Endothelial cell of umbilical vein (primary cell): Measurements from ENCODE around the gene ANKH. TPM values are rescaled to one million over a fixed set of nuclear protein-coding genes. Genes with fewer than 3 reads are reported as not detected.

Source experiments
- BruUV-seq: library from RNA; stranded (reverse); fragments of 400-500 nt; replicated peaks from 2 replicates; lab custom pipeline; 2021; lab: Mats Ljungman, UMichigan
- CTCF ChIA-PET: fragments of 300-600, 350-600 bp; sonication (Branson Sonifier 250); formaldehyde crosslinking; loops from one replicate; lab custom pipeline; 2021; ENCODE audit warnings: antibody characterized with exemption, inconsistent platforms; lab: Charles Lee
- POLR2A ChIA-PET: fragments of 300-600, 350-600 bp; sonication (Branson Sonifier 250); formaldehyde crosslinking; loops from one replicate; lab custom pipeline; 2021; ENCODE audit warnings: antibody characterized with exemption, inconsistent platforms; lab: Charles Lee
- DNase-seq: peaks from one replicate; pipeline ENCODE4 v3.0.0-alpha.2; 2011; ENCODE audit warnings: low read depth, low spot score
- FAIRE-seq: peaks from 2 replicates; lab custom pipeline; 2011; peaks lifted over from hg19 to GRCh38; lab: Jason Lieb, UNC
- H2AFZ ChIP-seq: 2 replicates; pipeline ENCODE4 v1.6.0; 2012; ENCODE audit warnings: low read depth, low read length, control low read depth, inconsistent platforms
- H3K27ac ChIP-seq: 2 replicates; pipeline ENCODE4 v1.5.1; 2011; ENCODE audit warnings: low read depth, mild to moderate bottlenecking, control low read depth, low read length, moderate library complexity; ENCODE audit not compliant: insufficient read depth
- H3K27me3 ChIP-seq, 2 experiments: 2 replicates each; pipeline versions ENCODE4 v1.6.0 to v1.6.1; 2011; ENCODE audit warnings: low read length in 2 of 2, mixed read lengths in 1 of 2; ENCODE audit not compliant: control insufficient read depth in 2 of 2, insufficient read depth in 2 of 2
- H3K36me3 ChIP-seq, 2 experiments: 2 replicates in 1 of 2; 3 replicates in 1 of 2; pipeline ENCODE4 v1.5.1; 2011; ENCODE audit warnings: low read length in 2 of 2, mild to moderate bottlenecking in 1 of 2, moderate library complexity in 1 of 2; ENCODE audit not compliant: control insufficient read depth in 2 of 2, insufficient read depth in 2 of 2; ENCODE audit errors: extremely low read depth in 1 of 2
- H3K4me1 ChIP-seq: 3 replicates; pipeline ENCODE4 v1.5.1; 2011; ENCODE audit warnings: mild to moderate bottlenecking, low read length; ENCODE audit not compliant: control insufficient read depth, insufficient read depth; ENCODE audit errors: extremely low read depth
- H3K4me2 ChIP-seq: 2 replicates; pipeline ENCODE4 v1.6.1; 2011; ENCODE audit warnings: low read length, control low read depth, mixed read lengths; ENCODE audit not compliant: insufficient read depth
- H3K4me3 ChIP-seq, 3 experiments: fragments of 200-600 bp in 1 of 3; sonication (generic), shearing (Covaris generic) in 1 of 3; replicated peaks in 1 of 3; 2 replicates each; pipeline ENCODE4 v1.5.1; 2011 to 2016; ENCODE audit warnings: control low read depth in 3 of 3, low read length in 3 of 3, mild to moderate bottlenecking in 2 of 3, inconsistent platforms in 1 of 3, low read depth in 1 of 3, moderate library complexity in 1 of 3; ENCODE audit not compliant: insufficient read depth in 1 of 3
- H3K79me2 ChIP-seq: 2 replicates; pipeline ENCODE4 v1.6.0; 2012; ENCODE audit warnings: low read length, inconsistent platforms; ENCODE audit not compliant: control insufficient read depth, insufficient read depth
- H3K9ac ChIP-seq: replicated peaks from 2 replicates; pipeline ENCODE3; 2011; ENCODE audit warnings: low read length, control low read depth; ENCODE audit not compliant: insufficient read depth; ENCODE audit errors: extremely low read depth
- H3K9me1 ChIP-seq: replicated peaks from 3 replicates; pipeline ENCODE4 v1.6.0; 2011; ENCODE audit warnings: mild to moderate bottlenecking, low read length; ENCODE audit not compliant: control insufficient read depth, insufficient read depth; ENCODE audit errors: extremely low read depth
- H3K9me3 ChIP-seq: replicated peaks from 2 replicates; pipeline ENCODE4 v1.5.1; 2012; ENCODE audit warnings: low read length, inconsistent platforms; ENCODE audit not compliant: control insufficient read depth, insufficient read depth
- H4K20me1 ChIP-seq: replicated peaks from 2 replicates; pipeline ENCODE3; 2011; ENCODE audit warnings: mild to moderate bottlenecking, low read length; ENCODE audit not compliant: control insufficient read depth, insufficient read depth; ENCODE audit errors: extremely low read depth
- EZH2 ChIP-seq: IDR thresholded peaks from 2 replicates; pipeline ENCODE4 v1.6.1; 2012; ENCODE audit warnings: borderline replicate concordance, low read depth, mild to moderate bottlenecking, moderate library complexity, low read length, inconsistent platforms; ENCODE audit not compliant: severe bottlenecking
- FOS ChIP-seq: IDR thresholded peaks from 2 replicates; pipeline ENCODE4 v1.6.1; 2011; ENCODE audit warnings: mild to moderate bottlenecking, low read length, moderate library complexity, borderline replicate concordance; ENCODE audit not compliant: insufficient read depth
- GATA2 ChIP-seq: IDR thresholded peaks from 2 replicates; pipeline ENCODE4 v1.7.0; 2011; ENCODE audit warnings: low read depth, mild to moderate bottlenecking, moderate library complexity, mixed read lengths, low read length; ENCODE audit not compliant: insufficient read length, insufficient read depth
- JUN ChIP-seq: IDR thresholded peaks from 2 replicates; pipeline ENCODE4 v1.6.1; 2011; ENCODE audit warnings: borderline replicate concordance, low read depth; ENCODE audit not compliant: insufficient read length, insufficient read depth
- MYC ChIP-seq: IDR thresholded peaks from one replicate; pipeline ENCODE4 v1.6.1; 2011; ENCODE audit warnings: mild to moderate bottlenecking, low read depth, low read length
- POLR2A ChIP-seq: IDR thresholded peaks from 2 replicates; pipeline ENCODE4 v1.6.1; 2012; ENCODE audit warnings: low read depth, mild to moderate bottlenecking, control low read depth, low read length
- POLR2AphosphoS5 ChIP-seq: IDR thresholded peaks from 2 replicates; pipeline ENCODE4 v1.6.1; 2012; ENCODE audit warnings: low read depth, mild to moderate bottlenecking, control low read depth, low read length, moderate library complexity; ENCODE audit not compliant: insufficient read depth
- dilution Hi-C: fragments of 300-500 bp; cut with MboI; formaldehyde crosslinking; loops from one replicate; pipeline ENCODE4 v1.15.0; 2019; ENCODE audit warnings: low sequenced_read_pairs; ENCODE audit not compliant: extremely low pct_ligation_motif_present
- intact Hi-C: fragments of 100-400 bp; cut with micrococcal nuclease; formaldehyde crosslinking; loops from one replicate; pipeline ENCODE4 v1.10.0; 2022
- polyA plus RNA-seq, 4 experiments: library from polyadenylated mRNA; depleted of rRNA in 3 of 4; stranded (reverse) in 3 of 4; unstranded in 1 of 4; fragments of >200 nt; gene quantifications; 2 replicates each; pipeline versions ENCODE4 v1.2.1 to v1.2.3, GENCODE V29; 2011 to 2012; ENCODE audit warnings: missing spikeins in 1 of 4
- total RNA-seq: library from RNA; stranded (reverse); gene quantifications from 2 replicates; pipeline ENCODE4 v1.2.3, GENCODE V29; 2021
- TF ChIP-seq, protein P1 (sequence below): IDR thresholded peaks from 2 replicates; pipeline ENCODE4 v1.6.1; 2011; ENCODE audit not compliant: insufficient read depth, insufficient read length
- TF ChIP-seq, protein P2 (sequence below), 2 donors: IDR thresholded peaks; 1 replicate in 1 of 2; 2 replicates in 1 of 2; pipeline ENCODE4 v1.5.1; 2011; ENCODE audit warnings: low read length in 2 of 2, mild to moderate bottlenecking in 2 of 2, moderate library complexity in 2 of 2, control low read depth in 1 of 2, inconsistent platforms in 1 of 2, low read depth in 1 of 2; ENCODE audit not compliant: insufficient read depth in 1 of 2; ENCODE audit errors: extremely low read depth in 1 of 2

ANKH gene
- total and polyA plus RNA-seq, 2 donors (not counting 3 experiments of a cell fraction or from before 2014, with no cell fraction given) = 12.7 to 31.4 TPM

DNA sequence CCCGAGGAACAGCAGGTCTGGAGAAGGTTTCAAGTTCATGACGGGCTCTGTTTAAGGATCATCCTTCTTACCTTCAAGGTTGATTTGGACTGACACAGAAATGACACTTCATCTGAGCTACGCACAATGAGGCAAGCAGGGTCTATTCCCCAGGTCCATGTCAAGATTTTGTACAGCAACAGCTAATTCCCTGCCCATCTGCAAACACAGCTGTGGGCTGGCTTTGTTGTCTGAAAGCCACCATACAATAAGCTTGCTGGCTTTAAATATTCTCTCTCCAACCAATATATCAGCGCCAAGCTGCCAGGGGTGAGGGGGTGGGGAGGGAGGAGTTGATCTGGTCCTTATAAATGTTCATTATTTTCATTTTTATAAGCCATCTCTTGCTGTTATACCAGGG is 115.1 kb downstream of the ANKH start:
- Histone ChIP-seq H3K9me1 (no peaks in the 10 kb centered on the region), H2AFZ (no peak overlapping the region), H3K27ac (no peak overlapping the region), H3K4me3 (no peak overlapping the region), H3K36me3 (no peaks in the 10 kb centered on the region), H3K9me3 (no peaks in the 10 kb centered on the region), H3K27me3 (no peaks in the 10 kb centered on the region), H3K9ac (no peak overlapping the region), H4K20me1 (no peaks in the 10 kb centered on the region), H3K4me2 (no peak overlapping the region), H3K4me1 (peaks cover 16% of the 10 kb centered on the region), H3K79me2 (no peaks in the 10 kb centered on the region)
- no TSS peak for BruUV-seq
- TF ChIP-seq POLR2AphosphoS5 = no peak
- TF ChIP-seq FOS = no peak
- no peak for TF ChIP-seq EZH2
- no peak for TF ChIP-seq POLR2A
- TF ChIP-seq, protein P1, sequence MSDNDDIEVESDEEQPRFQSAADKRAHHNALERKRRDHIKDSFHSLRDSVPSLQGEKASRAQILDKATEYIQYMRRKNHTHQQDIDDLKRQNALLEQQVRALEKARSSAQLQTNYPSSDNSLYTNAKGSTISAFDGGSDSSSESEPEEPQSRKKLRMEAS = no peak
- no peak for TF ChIP-seq MYC
- TF ChIP-seq, protein P2, sequence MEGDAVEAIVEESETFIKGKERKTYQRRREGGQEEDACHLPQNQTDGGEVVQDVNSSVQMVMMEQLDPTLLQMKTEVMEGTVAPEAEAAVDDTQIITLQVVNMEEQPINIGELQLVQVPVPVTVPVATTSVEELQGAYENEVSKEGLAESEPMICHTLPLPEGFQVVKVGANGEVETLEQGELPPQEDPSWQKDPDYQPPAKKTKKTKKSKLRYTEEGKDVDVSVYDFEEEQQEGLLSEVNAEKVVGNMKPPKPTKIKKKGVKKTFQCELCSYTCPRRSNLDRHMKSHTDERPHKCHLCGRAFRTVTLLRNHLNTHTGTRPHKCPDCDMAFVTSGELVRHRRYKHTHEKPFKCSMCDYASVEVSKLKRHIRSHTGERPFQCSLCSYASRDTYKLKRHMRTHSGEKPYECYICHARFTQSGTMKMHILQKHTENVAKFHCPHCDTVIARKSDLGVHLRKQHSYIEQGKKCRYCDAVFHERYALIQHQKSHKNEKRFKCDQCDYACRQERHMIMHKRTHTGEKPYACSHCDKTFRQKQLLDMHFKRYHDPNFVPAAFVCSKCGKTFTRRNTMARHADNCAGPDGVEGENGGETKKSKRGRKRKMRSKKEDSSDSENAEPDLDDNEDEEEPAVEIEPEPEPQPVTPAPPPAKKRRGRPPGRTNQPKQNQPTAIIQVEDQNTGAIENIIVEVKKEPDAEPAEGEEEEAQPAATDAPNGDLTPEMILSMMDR (IDR thresholded peaks at IDR 0.05; ENCODE audit: extremely low read depth in 1 of 2, insufficient read depth in 1 of 2, low read depth in 1 of 2, low read length in 2 of 2) = no peak
- no peak for TF ChIP-seq GATA2
- no peak for TF ChIP-seq JUN
- POLR2A ChIA-PET = no interaction called here
- CTCF ChIA-PET = interaction anchor here (1.0 kb wide), 1 partner anchor 9 kb away, joined by 3 read pairs; no protein-coding TSS in a partner anchor
- intact Hi-C loops = loop anchor here (2.0 to 5.0 kb wide), 2 partner anchors 18 to 66 kb away; no protein-coding TSS in a partner anchor
- DNase-seq (no peak), FAIRE-seq (no peak)
- dilution Hi-C loops = no loop called here
